GM18505 (cell line): ENCODE data around the gene FAM234A.
"Not testable (repeated sequence)": the region's sequence is repeated elsewhere in the genome, so short reads cannot be mapped to it uniquely, and the experiment has no call there.

ENCODE experiments used
- ATAC-seq: cut with Tn5 transposase; IDR thresholded peaks from one replicate; pipeline ENCODE4 v1.9.1; 2021; ENCODE audit not compliant: unreplicated experiment
- POLR2A ChIP-seq: IDR thresholded peaks from 4 replicates; pipeline ENCODE4 v1.6.1; 2011; ENCODE audit warnings: borderline replicate concordance; ENCODE audit not compliant: insufficient read depth, insufficient read length; ENCODE audit errors: extremely low read depth

Gene FAM234A

DNA sequence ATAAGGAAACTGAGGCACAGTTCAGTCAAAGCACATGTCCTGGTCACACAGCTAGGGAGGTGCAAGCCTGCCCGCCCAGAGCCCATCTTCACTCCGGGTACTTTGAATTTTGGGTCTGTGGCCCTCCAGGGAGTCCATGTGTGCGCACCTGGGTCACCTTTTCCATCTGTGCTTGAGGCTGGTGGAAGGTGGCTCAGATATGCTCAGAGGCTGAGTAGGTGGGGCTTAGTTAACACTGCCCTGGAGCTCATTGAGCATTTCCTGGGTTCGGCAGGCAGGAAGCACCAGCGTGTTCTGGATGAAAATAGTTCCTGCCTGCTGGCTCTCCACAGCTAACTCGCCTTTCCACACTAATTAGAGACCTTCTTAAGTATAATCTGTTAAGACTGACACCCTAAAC lies 19.2 kb downstream of the FAM234A start:
- TF ChIP-seq POLR2A: no peak
- no peak for ATAC-seq

DNA sequence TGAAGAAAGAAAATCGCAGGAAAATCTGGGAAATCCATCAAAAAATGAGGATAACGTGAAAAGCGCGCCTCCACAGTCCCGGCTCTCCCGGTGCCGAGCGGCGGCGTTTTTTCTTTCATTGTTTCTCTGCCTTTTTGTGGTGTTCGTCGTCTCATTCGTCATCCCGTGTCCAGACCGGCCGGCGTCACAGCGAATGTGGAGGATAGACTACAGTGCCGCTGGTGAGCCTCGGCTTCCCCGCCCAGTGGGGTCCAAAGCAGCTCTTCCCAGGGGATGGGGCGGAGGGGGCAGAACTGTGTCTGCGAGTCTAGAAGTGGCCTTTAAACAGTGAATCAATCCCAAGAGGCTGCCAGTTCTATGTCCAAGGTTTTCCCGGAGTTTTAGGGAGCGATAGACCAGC lies 19.8 kb downstream of the FAM234A start:
- ATAC-seq: no peak
- TF ChIP-seq POLR2A: no peak

- no peak for ATAC-seq
- TF ChIP-seq POLR2A: no peak
Measured at GRCh38 chr16:255183-255582, 20.6 kb downstream of the FAM234A start.

DNA sequence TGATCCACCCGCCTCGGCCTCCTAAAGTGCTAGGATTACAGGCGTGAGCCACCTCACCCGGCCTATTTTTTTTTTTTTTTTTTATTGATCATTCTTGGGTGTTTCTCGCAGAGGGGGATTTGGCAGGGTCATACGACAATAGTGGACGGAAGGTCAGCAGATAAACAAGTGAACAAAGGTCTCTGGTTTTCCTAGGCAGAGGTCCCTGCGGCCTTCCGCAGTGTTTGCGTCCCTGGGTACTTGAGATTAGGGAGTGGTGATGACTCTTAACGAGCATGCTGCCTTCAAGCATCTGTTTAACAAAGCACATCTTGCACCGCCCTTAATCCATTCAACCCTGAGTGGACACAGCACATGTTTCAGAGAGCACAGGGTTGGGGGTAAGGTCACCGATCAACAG lies 23.5 kb downstream of the FAM234A start:
- not testable (repeated sequence) for ATAC-seq

- TF ChIP-seq POLR2A: no peak
- no peak for ATAC-seq
Measured at GRCh38 chr16:259226-259625, 24.6 kb downstream of the FAM234A start.

- no peak for ATAC-seq
- TF ChIP-seq POLR2A: no peak
Measured at GRCh38 chr16:259814-260253, 25.2 kb downstream of the FAM234A start.

DNA sequence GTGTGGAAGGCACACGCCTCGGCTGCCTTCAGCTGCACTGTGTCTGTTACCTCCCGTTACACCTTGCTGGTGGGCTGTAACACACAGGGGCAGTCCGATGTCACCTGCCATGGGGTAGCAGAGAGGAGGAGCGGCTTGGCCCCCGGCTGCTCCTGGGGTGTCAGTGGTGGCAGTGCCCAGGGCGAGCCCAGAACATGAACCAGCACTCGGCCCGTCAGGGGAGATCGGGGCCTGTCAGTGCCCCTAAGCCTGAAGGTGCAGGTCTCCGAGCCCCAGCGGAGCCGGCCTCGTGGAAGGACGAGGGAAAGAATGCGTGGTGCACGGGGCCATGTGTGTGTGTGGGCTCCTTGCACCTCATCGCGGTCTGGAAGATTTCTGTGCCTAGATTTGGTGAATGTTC lies 25.7 kb downstream of the FAM234A start:
- no peak for TF ChIP-seq POLR2A
- no peak for ATAC-seq

DNA sequence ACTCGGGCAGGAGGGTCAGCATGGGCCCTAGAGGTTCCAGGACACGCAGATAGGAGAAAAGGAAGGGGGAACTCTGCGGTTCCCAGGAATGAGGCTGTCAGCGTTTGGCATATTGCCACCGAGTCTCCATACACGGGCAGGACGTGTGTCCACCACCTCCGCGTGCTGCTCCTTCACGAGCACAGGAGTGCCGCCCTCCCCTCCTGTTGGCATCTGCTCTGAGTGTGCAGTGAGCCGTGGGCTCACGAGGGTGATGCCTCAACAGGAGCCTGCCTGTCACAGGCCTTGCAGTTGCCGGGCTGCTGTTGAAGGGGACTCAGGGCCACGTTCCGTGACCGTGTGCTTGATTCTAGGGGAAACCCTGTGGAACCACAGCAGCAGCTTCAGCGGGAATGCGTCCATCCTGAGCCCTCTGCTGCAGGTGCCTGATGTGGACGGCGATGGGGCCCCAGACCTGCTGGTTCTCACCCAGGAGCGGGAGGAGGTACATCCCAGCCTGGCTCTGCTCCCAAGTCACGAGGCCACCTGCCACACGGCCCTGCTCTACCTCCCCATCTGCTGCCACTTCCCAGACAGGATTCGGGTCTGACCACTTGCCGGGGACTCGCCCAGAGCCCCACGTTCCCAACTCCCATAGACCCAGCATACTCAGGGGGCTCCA lies 26.5 kb downstream of the FAM234A start:
- ATAC-seq: no peak

DNA sequence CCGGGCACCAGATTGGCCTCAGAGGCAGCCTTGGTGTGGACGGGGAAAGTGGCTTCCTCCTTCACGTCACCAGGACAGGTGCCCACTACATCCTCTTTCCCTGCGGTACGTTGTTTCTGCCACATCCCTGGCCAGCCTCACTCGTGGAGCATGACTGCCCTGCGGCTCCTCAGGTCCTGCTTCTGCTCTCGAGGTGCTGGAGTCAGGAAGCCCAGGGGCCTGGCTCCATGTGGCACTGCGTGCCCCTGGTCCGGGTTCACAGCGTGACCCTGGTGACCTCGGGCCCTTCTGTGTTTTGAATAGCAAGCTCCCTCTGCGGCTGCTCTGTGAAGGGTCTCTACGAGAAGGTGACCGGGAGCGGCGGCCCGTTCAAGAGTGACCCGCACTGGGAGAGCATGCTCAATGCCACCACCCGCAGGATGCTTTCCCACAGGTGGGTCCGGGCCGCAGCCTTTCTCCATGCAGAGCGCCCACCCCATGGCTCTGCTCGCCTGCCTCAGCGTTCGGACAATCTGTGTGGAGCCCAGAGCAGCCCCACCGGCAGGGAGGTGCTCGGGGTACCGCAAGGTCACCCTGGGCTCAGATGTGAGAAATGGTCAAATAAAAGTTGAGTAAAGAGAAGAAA lies 27.6 kb downstream of the FAM234A start:
- ATAC-seq: no peak
- no peak for TF ChIP-seq POLR2A

More for the DNA sequence above, 26.5 kb downstream of the FAM234A start:
- TF ChIP-seq POLR2A: no peak

DNA sequence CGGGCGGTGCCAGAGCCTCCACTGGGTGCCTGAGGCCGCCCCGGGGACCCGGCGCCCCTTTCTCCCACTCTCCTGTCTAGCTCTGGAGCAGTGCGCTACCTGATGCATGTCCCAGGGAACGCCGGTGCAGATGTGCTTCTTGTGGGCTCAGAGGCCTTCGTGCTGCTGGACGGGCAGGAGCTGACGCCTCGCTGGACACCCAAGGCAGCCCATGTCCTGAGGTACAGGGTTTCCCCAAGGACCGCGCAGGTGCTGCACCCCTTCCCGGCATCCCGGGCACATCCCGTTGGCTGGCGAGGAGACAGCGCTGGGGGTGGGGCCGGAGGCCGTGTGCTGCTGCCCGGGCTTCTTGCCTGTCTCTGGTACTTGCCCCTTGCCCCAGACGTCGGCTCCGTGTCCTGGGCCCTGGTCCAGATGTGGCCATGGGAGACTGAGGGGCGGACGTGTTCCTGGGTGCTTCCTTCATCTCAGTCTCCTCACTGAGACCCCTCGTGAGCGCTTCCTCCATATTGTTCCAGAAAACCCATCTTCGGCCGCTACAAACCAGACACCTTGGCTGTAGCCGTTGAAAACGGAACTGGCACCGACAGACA lies 28.7 kb downstream of the FAM234A start:
- ATAC-seq: no peak
- TF ChIP-seq POLR2A: no peak

GRCh38 chr16:263944-264343 lies 29.3 kb downstream of the FAM234A start:
- no peak for ATAC-seq
- no peak for TF ChIP-seq POLR2A

DNA sequence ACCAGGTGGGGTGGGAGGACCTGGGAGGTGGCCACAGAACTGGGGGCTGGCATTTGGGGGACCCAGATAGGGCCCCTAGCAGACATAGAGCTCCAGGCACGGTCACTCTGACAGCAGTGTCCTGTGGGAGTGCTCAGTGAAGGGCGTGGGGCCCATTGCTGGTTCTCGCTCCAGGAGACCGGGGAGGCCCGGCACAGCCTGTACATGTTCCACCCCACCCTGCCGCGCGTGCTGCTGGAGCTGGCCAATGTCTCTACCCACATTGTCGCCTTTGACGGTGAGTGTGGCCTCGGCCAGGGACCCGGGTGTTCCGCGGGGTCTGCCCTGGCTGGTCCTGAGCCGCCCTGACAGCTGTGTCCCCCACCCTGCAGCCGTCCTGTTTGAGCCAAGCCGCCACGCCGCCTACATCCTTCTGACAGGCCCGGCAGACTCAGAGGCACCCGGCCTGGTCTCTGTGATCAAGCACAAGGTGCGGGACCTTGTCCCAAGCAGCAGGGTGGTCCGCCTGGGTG lies 29.9 kb downstream of the FAM234A start:
- no peak for ATAC-seq
- TF ChIP-seq POLR2A: no peak

DNA sequence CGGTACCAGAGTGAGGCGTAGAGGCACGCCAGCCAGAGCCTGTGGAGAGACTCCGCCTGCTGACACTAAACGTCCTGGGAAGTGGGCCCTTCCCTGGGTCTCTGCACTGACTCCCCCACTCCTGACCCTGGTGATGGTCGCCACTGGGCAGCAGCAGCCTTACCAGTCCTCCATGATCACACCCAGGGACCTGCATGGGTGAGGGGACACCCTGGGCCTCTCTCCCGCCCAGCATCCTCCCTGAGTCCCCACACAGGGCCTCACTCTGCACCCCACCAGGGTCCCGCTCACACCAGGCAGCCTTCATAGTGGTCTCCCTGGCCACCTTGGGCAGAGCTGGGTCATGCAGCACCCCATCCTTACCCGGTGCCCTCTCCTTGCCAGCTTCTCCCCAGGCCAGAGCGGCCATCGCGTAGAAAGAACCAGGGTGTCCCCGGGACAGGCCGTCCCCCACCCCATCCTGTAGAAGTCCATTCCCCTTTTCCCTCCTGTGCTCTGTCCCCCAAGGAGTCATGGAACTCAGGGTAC lies 30.4 kb downstream of the FAM234A start:
- TF ChIP-seq POLR2A: no peak
- no peak for ATAC-seq

DNA sequence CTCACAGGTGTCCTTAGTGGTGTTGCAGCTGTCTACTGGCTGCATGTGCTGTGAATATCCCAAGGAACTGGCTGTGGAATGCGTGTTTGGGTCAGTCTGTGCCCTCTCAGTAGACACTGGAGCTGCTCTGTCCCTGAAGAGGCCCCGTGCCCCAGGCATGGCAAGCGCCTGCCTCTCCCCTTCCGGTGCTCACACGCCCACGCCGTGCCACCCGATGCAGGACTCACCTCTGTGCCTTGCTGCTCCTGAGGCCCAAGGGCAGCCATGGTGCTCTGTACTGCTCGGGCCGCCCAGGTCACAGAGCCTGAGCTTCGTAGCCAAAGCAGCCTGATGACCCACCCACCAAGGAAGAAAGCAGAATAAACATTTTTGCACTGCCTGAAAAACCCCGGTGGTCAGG lies 31.1 kb downstream of the FAM234A start:
- no peak for TF ChIP-seq POLR2A
- no peak for ATAC-seq

DNA sequence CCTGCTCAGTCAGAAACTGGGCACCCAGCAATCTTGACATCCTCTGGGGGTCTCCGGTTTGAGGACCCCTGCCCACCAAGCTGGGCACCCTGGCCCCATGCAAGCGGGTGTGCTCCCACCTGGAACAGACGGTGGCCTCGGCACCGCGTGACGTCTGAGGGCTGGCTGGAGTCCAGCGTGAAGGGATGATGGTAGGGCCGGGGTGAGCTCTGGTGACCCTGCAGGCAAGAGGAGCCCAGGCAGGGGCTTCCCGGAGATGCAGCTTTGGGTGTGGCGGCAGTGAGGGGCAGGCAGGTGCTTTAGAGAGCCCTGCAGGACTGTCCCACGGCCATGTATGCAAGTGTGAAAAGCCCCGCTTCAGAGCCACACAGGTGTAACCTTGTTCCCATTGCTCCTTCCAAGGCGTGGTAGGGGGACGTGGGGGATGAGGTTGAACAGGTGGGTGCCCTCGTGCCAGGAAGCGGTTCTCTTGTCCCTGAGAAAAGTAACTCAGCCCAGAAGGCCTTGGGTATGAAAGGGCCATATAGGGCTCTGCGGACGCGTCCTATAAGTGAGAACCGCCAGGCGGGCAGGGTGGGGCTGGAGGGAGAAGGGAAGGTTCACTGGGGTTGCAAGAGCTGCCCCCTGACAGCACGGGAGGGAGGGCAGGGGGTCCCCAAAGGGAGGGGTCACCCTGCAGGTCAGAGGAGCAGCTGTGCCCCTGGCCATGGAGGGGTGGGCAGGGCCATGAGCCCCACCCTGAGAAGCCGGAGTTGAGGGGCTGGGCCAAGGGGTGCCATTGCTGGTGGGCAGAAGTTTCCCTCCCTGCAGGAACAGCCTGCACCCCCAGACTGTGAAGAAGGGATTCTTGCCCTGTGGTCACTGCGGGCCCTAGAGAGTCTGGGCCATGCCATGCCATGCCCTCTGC lies 31.9 kb downstream of the FAM234A start:
- ATAC-seq: no peak
- TF ChIP-seq POLR2A: no peak

GRCh38 chr16:267562-267961 lies 32.9 kb downstream of the FAM234A start:
- ATAC-seq: not testable (repeated sequence)
